ENCODE results near the gene NCKAP5L. TPM values are rescaled to one million over a fixed set of nuclear protein-coding genes. Genes with fewer than 3 reads are reported as not detected.

Gene NCKAP5L
- 33.4 and 34.5 TPM in 2 replicates for total RNA-seq
- long read RNA-seq, partial matches to known transcripts = 1 of 2 reads
- long read RNA-seq, other reads (novel, unspliced or antisense) = 0 of 2 reads

GRCh38 chr12:49828133-49829091, at the start of gene NCKAP5L:
TSS of gene NCKAP5L (minus strand) at chr12:49828413. CDS start at chr12:49804044, 24,369 bp downstream.
- no peak for TF ChIP-seq CTCF (IDR thresholded peaks at IDR 0.05; ENCODE audit: unreplicated experiment)
- peaks cover 2% of the 10 kb centered on the region for H3K36me3 Mint-ChIP-seq (ENCODE audit: insufficient read depth)
- no peaks in the 10 kb centered on the region for H3K9me3 Mint-ChIP-seq (ENCODE audit: low read depth)
- H3K4me3 Mint-ChIP-seq (ENCODE audit: low read depth) = peak within 1 kb of the TSS; percentile 85
- peak; percentile 90 for DNase-seq (ENCODE audit: low spot score, unreplicated experiment)
- H3K27ac Mint-ChIP-seq = peak within 1 kb of the TSS; percentile 98
- no peaks in the 10 kb centered on the region for H3K27me3 Mint-ChIP-seq
- peaks cover 18% of the 10 kb centered on the region for H3K4me1 Mint-ChIP-seq (ENCODE audit: low read depth)

GRCh38 chr12:49877066-49877465, 48.9 kb upstream of the NCKAP5L start:
- Mint-ChIP-seq H3K27ac (no peak overlapping the region), H3K4me3 (ENCODE audit: low read depth) (no peak overlapping the region)
- no peak for TF ChIP-seq CTCF (IDR thresholded peaks at IDR 0.05; ENCODE audit: unreplicated experiment)

GRCh38 chr12:49876070-49876469, 47.9 kb upstream of the NCKAP5L start:
- no peaks in the 10 kb centered on the region for H3K36me3 Mint-ChIP-seq (ENCODE audit: insufficient read depth)
- DNase-seq (ENCODE audit: low spot score, unreplicated experiment) = no peak
- H3K4me3 Mint-ChIP-seq (ENCODE audit: low read depth) = no peak overlapping the region
- H3K27me3 Mint-ChIP-seq = no peaks in the 10 kb centered on the region
- no peaks in the 10 kb centered on the region for H3K4me1 Mint-ChIP-seq (ENCODE audit: low read depth)
- no peak overlapping the region for H3K27ac Mint-ChIP-seq
- no peak for TF ChIP-seq CTCF (IDR thresholded peaks at IDR 0.05; ENCODE audit: unreplicated experiment)
- peaks cover 22% of the 10 kb centered on the region for H3K9me3 Mint-ChIP-seq (ENCODE audit: low read depth)

More at GRCh38 chr12:49877066-49877465, 48.9 kb upstream of the NCKAP5L start:
- no peaks in the 10 kb centered on the region for H3K27me3 Mint-ChIP-seq
- DNase-seq (ENCODE audit: low spot score, unreplicated experiment) = no peak
- H3K36me3 Mint-ChIP-seq (ENCODE audit: insufficient read depth) = no peaks in the 10 kb centered on the region
- H3K9me3 Mint-ChIP-seq (ENCODE audit: low read depth) = peaks cover 22% of the 10 kb centered on the region
- no peaks in the 10 kb centered on the region for H3K4me1 Mint-ChIP-seq (ENCODE audit: low read depth)

GRCh38 chr12:49875115-49875720, 47.0 kb upstream of the NCKAP5L start:
- H3K4me1 Mint-ChIP-seq (ENCODE audit: low read depth) = no peaks in the 10 kb centered on the region
- no peaks in the 10 kb centered on the region for H3K36me3 Mint-ChIP-seq (ENCODE audit: insufficient read depth)
- DNase-seq (ENCODE audit: low spot score, unreplicated experiment) = no peak
- no peak overlapping the region for H3K4me3 Mint-ChIP-seq (ENCODE audit: low read depth)
- TF ChIP-seq CTCF (IDR thresholded peaks at IDR 0.05; ENCODE audit: unreplicated experiment) = no peak
- peaks cover 21% of the 10 kb centered on the region for H3K9me3 Mint-ChIP-seq (ENCODE audit: low read depth)
- no peak overlapping the region for H3K27ac Mint-ChIP-seq
- no peaks in the 10 kb centered on the region for H3K27me3 Mint-ChIP-seq

- TF ChIP-seq CTCF (IDR thresholded peaks at IDR 0.05; ENCODE audit: unreplicated experiment) = no peak
- no peaks in the 10 kb centered on the region for H3K27me3 Mint-ChIP-seq
- no peaks in the 10 kb centered on the region for H3K36me3 Mint-ChIP-seq (ENCODE audit: insufficient read depth)
- no peak overlapping the region for H3K4me3 Mint-ChIP-seq (ENCODE audit: low read depth)
- no peak for DNase-seq (ENCODE audit: low spot score, unreplicated experiment)
- H3K9me3 Mint-ChIP-seq (ENCODE audit: low read depth) = peaks cover 12% of the 10 kb centered on the region
- no peak overlapping the region for H3K27ac Mint-ChIP-seq
- no peaks in the 10 kb centered on the region for H3K4me1 Mint-ChIP-seq (ENCODE audit: low read depth)
Observed at GRCh38 chr12:49874142-49874897, 46.1 kb upstream of the NCKAP5L start.

All from progenitor cell of endocrine pancreas (in vitro differentiated cells).